ENCODE measurements around the gene RANBP1.

Gene RANBP1

GRCh38 chr22:20108757-20109230 lies 7.1 kb upstream of the RANBP1 start:
- no peak for DNase-seq (ENCODE audit: low read depth)

- no peak for DNase-seq (ENCODE audit: low read depth)
Observed at GRCh38 chr22:20109411-20110358, 6.2 kb upstream of the RANBP1 start.

GRCh38 chr22:20110359-20110985 lies 5.4 kb upstream of the RANBP1 start:
- DNase-seq (ENCODE audit: low read depth), result no peak

GRCh38 chr22:20111045-20111688 lies 4.7 kb upstream of the RANBP1 start:
- DNase-seq (ENCODE audit: low read depth), result no peak

- no peak for DNase-seq (ENCODE audit: low read depth)
Observed at GRCh38 chr22:20111689-20112622, 3.9 kb upstream of the RANBP1 start.

GRCh38 chr22:20112623-20113511 lies 3.0 kb upstream of the RANBP1 start:
- DNase-seq (ENCODE audit: low read depth), result no peak

GRCh38 chr22:20113551-20114310 lies 2.2 kb upstream of the RANBP1 start:
- DNase-seq (ENCODE audit: low read depth), result no peak

- no peak for DNase-seq (ENCODE audit: low read depth)
Observed at GRCh38 chr22:20114506-20115475, 1.1 kb upstream of the RANBP1 start.

GRCh38 chr22:20116376-20116950 lies 559 bp downstream of the RANBP1 start:
- no peak for DNase-seq (ENCODE audit: low read depth)

GRCh38 chr22:20116951-20117632 lies 1.2 kb downstream of the RANBP1 start, which contains the start of gene TRMT2A:
TRMT2A (minus strand) TSS chr22:20117226; CDS start chr22:20116906, 320 bp downstream.
- DNase-seq (ENCODE audit: low read depth), result peak; percentile 93

- no peak for DNase-seq (ENCODE audit: low read depth)
Observed at GRCh38 chr22:20117633-20118299, 1.9 kb downstream of the RANBP1 start.

- no peak for DNase-seq (ENCODE audit: low read depth)
Observed at GRCh38 chr22:20118300-20119020, 2.6 kb downstream of the RANBP1 start.

GRCh38 chr22:20121856-20122415 lies 6.0 kb downstream of the RANBP1 start:
- DNase-seq (ENCODE audit: low read depth), result no peak

- DNase-seq (ENCODE audit: low read depth), result no peak
Observed at GRCh38 chr22:20123366-20124082, 7.6 kb downstream of the RANBP1 start.

Data from stimulated activated CD8-positive, alpha-beta memory T cell treated with anti-CD3 and anti-CD28 coated beads, Interleukin-15, amount 100 ng/mL, for 1 hour (primary cell).